Erythroblast (primary cell): ENCODE measurements around the gene C11orf52.

Experiments used
- GATA1 ChIP-seq: IDR thresholded peaks from 2 replicates; pipeline ENCODE4 v1.6.1; 2011; ENCODE audit warnings: low read depth, mild to moderate bottlenecking, control low read depth, low read length, moderate library complexity
- POLR2A ChIP-seq: IDR thresholded peaks from 2 replicates; pipeline ENCODE4 v1.6.1; 2011; ENCODE audit warnings: mild to moderate bottlenecking, low read length

GRCh38 chr11:111905411-111905810 is 13.3 kb upstream of the C11orf52 start:
- TF ChIP-seq POLR2A (no peak), GATA1 (no peak)
